GM13976 (cell line): ENCODE results near the gene GNAQ.

Experiments
- DNase-seq: peaks from one replicate; pipeline ENCODE4 v3.0.0; 2012; ENCODE audit warnings: low spot score
- CTCF ChIP-seq: IDR thresholded peaks from 2 replicates; pipeline ENCODE4 v1.5.1; 2012; ENCODE audit warnings: borderline replicate concordance, mild to moderate bottlenecking; ENCODE audit not compliant: insufficient read depth; ENCODE audit errors: extremely low read depth, missing control alignments, control extremely low read depth
- in situ Hi-C: fragments of 300-500 bp; cut with MboI; formaldehyde crosslinking; loops from one replicate; pipeline ENCODE4 v1.12.0; 2022; ENCODE audit warnings: low sequenced_read_pairs, mixed read lengths, inconsistent platforms; ENCODE audit not compliant: unreplicated experiment

GNAQ gene

GRCh38 chr9:77853716-77854115 lies 177.9 kb downstream of the GNAQ start:
- in situ Hi-C loops, result loop anchor here (25.0 kb wide), 1 partner anchor 334 kb away; no protein-coding TSS in a partner anchor
- no peak for TF ChIP-seq CTCF
- DNase-seq, result no peak

GRCh38 chr9:77851882-77852595 lies 179.6 kb downstream of the GNAQ start:
- DNase-seq, result no peak
- TF ChIP-seq CTCF, result no peak
- in situ Hi-C loops, result loop anchor here (25.0 kb wide), 1 partner anchor 335 kb away; no protein-coding TSS in a partner anchor

- DNase-seq, result no peak
- in situ Hi-C loops, result no loop called here
- TF ChIP-seq CTCF, result no peak
Measured at GRCh38 chr9:77848897-77849296, 182.7 kb downstream of the GNAQ start.

- TF ChIP-seq CTCF, result no peak
- no peak for DNase-seq
- in situ Hi-C loops, result no loop called here
Measured at GRCh38 chr9:77848404-77848803, 183.2 kb downstream of the GNAQ start.

GRCh38 chr9:77847626-77848025 lies 184.0 kb downstream of the GNAQ start:
- in situ Hi-C loops, result no loop called here
- no peak for TF ChIP-seq CTCF
- DNase-seq, result no peak

GRCh38 chr9:77847059-77847499 lies 184.5 kb downstream of the GNAQ start:
- TF ChIP-seq CTCF, result no peak
- in situ Hi-C loops, result no loop called here
- DNase-seq, result no peak
